ENCODE measurements around the gene SLC25A26.
"Not testable (repeated sequence)": the region's sequence is repeated elsewhere in the genome, so short reads cannot be mapped to it uniquely, and the experiment has no call there.

The SLC25A26 gene

GRCh38 chr3:66220602-66221377 is at the start of gene SLC25A26:
Gene SLC25A26 (plus strand): TSS chr3:66221001. CDS start chr3:66221095, 94 bp downstream.
- DNase-seq, result peak; percentile 93

- no peak for DNase-seq
Measured at GRCh38 chr3:66172394-66172793, 48.4 kb upstream of the SLC25A26 start.

- no peak for DNase-seq
Measured at GRCh38 chr3:66177026-66177425, 43.8 kb upstream of the SLC25A26 start.

GRCh38 chr3:66178206-66178605 is 42.6 kb upstream of the SLC25A26 start:
- no peak for DNase-seq

- no peak for DNase-seq
Measured at GRCh38 chr3:66179793-66180192, 41.0 kb upstream of the SLC25A26 start.

- no peak for DNase-seq
Measured at GRCh38 chr3:66181764-66182163, 39.0 kb upstream of the SLC25A26 start.

GRCh38 chr3:66182246-66182645 is 38.6 kb upstream of the SLC25A26 start:
- DNase-seq, result no peak

- DNase-seq, result no peak
Measured at GRCh38 chr3:66186545-66186944, 34.3 kb upstream of the SLC25A26 start.

- no peak for DNase-seq
Measured at GRCh38 chr3:66195347-66195783, 25.4 kb upstream of the SLC25A26 start.

GRCh38 chr3:66196633-66197032 is 24.2 kb upstream of the SLC25A26 start:
- peak; percentile 3 for DNase-seq

GRCh38 chr3:66198437-66199088 is 22.2 kb upstream of the SLC25A26 start:
- DNase-seq, result no peak

GRCh38 chr3:66199089-66199473 is 21.7 kb upstream of the SLC25A26 start:
- no peak for DNase-seq

- no peak for DNase-seq
Measured at GRCh38 chr3:66200147-66200546, 20.7 kb upstream of the SLC25A26 start.

GRCh38 chr3:66200786-66201185 is 20.0 kb upstream of the SLC25A26 start:
- DNase-seq, result no peak

- DNase-seq, result no peak
Measured at GRCh38 chr3:66203275-66203674, 17.5 kb upstream of the SLC25A26 start.

- no peak for DNase-seq
Measured at GRCh38 chr3:66206806-66207205, 14.0 kb upstream of the SLC25A26 start.

GRCh38 chr3:66208189-66208588 is 12.6 kb upstream of the SLC25A26 start:
- no peak for DNase-seq

GRCh38 chr3:66210687-66211295 is 10.0 kb upstream of the SLC25A26 start:
- DNase-seq, result no peak

GRCh38 chr3:66211779-66212178 is 9.0 kb upstream of the SLC25A26 start:
- no peak for DNase-seq

GRCh38 chr3:66215106-66215505 is 5.7 kb upstream of the SLC25A26 start:
- no peak for DNase-seq

- DNase-seq, result peak; percentile 24
Measured at GRCh38 chr3:66220066-66220465, 735 bp upstream of the SLC25A26 start.

GRCh38 chr3:66224220-66224619 is 3.4 kb downstream of the SLC25A26 start:
- no peak for DNase-seq

- not testable (repeated sequence) for DNase-seq
Measured at GRCh38 chr3:66226093-66226492, 5.3 kb downstream of the SLC25A26 start.

- DNase-seq, result no peak
Measured at GRCh38 chr3:66227051-66227450, 6.2 kb downstream of the SLC25A26 start.

Data from DMS53 (cell line).